K562 (cell line): ENCODE measurements around the gene CBX1. TPM values are rescaled to one million over a fixed set of nuclear protein-coding genes. Genes with fewer than 3 reads are reported as not detected.

Experiments used
- ATAC-seq: fragments of 200-7000 bp; cut with Tn5 transposase; 3 replicates; pipeline ENCODE4 v1.9.1; 2020; ENCODE audit warnings: moderate library complexity
- BruUV-seq: library from RNA; stranded (reverse); fragments of 400-500 nt; replicated peaks from 2 replicates; lab custom pipeline; 2021; lab: Mats Ljungman, UMichigan
- CTCF ChIA-PET: fragments of 300-600 bp; formaldehyde crosslinking; extraction: SDS; loops from one replicate; lab custom pipeline; 2021; ENCODE audit warnings: low intra/inter-chr PET ratio; lab: Yijun Ruan, JAX
- POLR2A ChIA-PET: fragments of 300-600, 350-650 bp; sonication (Branson Sonifier 250); formaldehyde crosslinking; extraction: SDS; loops from one replicate; lab custom pipeline; 2021; ENCODE audit warnings: antibody characterized with exemption, inconsistent platforms; lab: Yijun Ruan, JAX
- DNase-seq, 4 experiments: peaks; one replicate each; pipeline versions ENCODE4 v3.0.0 to v3.0.0-alpha.2; 2011 to 2018; ENCODE audit warnings: low spot score in 3 of 4, mixed read lengths in 3 of 4; ENCODE audit errors: extremely low read depth in 1 of 4
- FAIRE-seq: peaks from 2 replicates; lab custom pipeline; 2011; peaks lifted over from hg19 to GRCh38; lab: Jason Lieb, UNC
- H2AFZ ChIP-seq: 2 replicates; pipeline ENCODE4 v1.6.0; 2011; ENCODE audit warnings: low read depth, low read length, control low read depth, inconsistent platforms
- H3K27ac ChIP-seq: fragments of 200-600 bp; 3 replicates; pipeline ENCODE4 v1.8.0; 2011; ENCODE audit warnings: low read depth, mild to moderate bottlenecking, control low read depth, inconsistent platforms, low read length, moderate library complexity, mixed read lengths; ENCODE audit errors: extremely low read depth
- H3K27me3 ChIP-seq, 2 experiments: fragments of 300-600 bp in 1 of 2; 2 replicates in 1 of 2; 3 replicates in 1 of 2; pipeline versions ENCODE4 v1.6.0 to v1.8.0; 2011; ENCODE audit warnings: inconsistent platforms in 2 of 2, low read length in 2 of 2, mild to moderate bottlenecking in 1 of 2, mixed read lengths in 1 of 2, moderate library complexity in 1 of 2; ENCODE audit not compliant: control insufficient read depth in 2 of 2, insufficient read depth in 2 of 2
- H3K36me3 ChIP-seq: fragments of 300-600 bp; 3 replicates; pipeline ENCODE4 v1.8.0; 2011; ENCODE audit warnings: mild to moderate bottlenecking, low read length, inconsistent platforms; ENCODE audit not compliant: control insufficient read depth, insufficient read depth
- H3K4me1 ChIP-seq, 2 experiments: fragments of 200-600 bp in 1 of 2; replicated peaks in 1 of 2; 2 replicates in 1 of 2; 3 replicates in 1 of 2; pipeline versions ENCODE4 v1.5.1 to v1.8.0; 2011; ENCODE audit warnings: inconsistent platforms in 2 of 2, low read length in 2 of 2, mild to moderate bottlenecking in 1 of 2, mixed read lengths in 1 of 2, moderate library complexity in 1 of 2; ENCODE audit not compliant: control insufficient read depth in 2 of 2, insufficient read depth in 2 of 2
- H3K4me2 ChIP-seq: 2 replicates; pipeline ENCODE4 v1.6.1; 2011; ENCODE audit warnings: low read length, control low read depth, inconsistent platforms, mixed read lengths; ENCODE audit not compliant: insufficient read depth
- H3K4me3 ChIP-seq: fragments of 200-600 bp; sonication (generic), shearing (Covaris generic); 2 replicates; pipeline ENCODE4 v1.5.1; 2016; ENCODE audit warnings: control low read depth, inconsistent platforms
- H3K79me2 ChIP-seq: fragments of 200-600 bp; 3 replicates; pipeline ENCODE4 v1.8.0; 2011; ENCODE audit warnings: low read length, inconsistent platforms; ENCODE audit not compliant: control insufficient read depth, insufficient read depth
- H3K9ac ChIP-seq, 2 experiments: 2 replicates each; pipeline versions ENCODE4 v1.6.0 to v1.6.1; 2011; ENCODE audit warnings: low read depth in 2 of 2, low read length in 2 of 2, control low read depth in 1 of 2, inconsistent platforms in 1 of 2, mild to moderate bottlenecking in 1 of 2, mixed read lengths in 1 of 2; ENCODE audit not compliant: insufficient read depth in 1 of 2
- H3K9me1 ChIP-seq: one replicate; pipeline ENCODE4 v1.6.0; 2011; ENCODE audit warnings: inconsistent platforms, mild to moderate bottlenecking, low read length, moderate library complexity; ENCODE audit not compliant: control insufficient read depth, insufficient read depth
- H3K9me3 ChIP-seq: replicated peaks from 2 replicates; pipeline ENCODE4 v1.5.1; 2011; ENCODE audit warnings: low read depth, low read length, inconsistent platforms; ENCODE audit not compliant: control insufficient read depth, insufficient read depth
- H4K20me1 ChIP-seq: replicated peaks from 2 replicates; pipeline ENCODE4 v1.6.1; 2011; ENCODE audit warnings: low read length, inconsistent platforms, mixed read lengths; ENCODE audit not compliant: control insufficient read depth, insufficient read depth
- RAD51 ChIP-seq: fragments of 450-650 bp; IDR thresholded peaks from 2 replicates; pipeline ENCODE4 v1.7.1; 2016; ENCODE audit warnings: low read depth, mild to moderate bottlenecking, borderline replicate concordance
- TOE1 ChIP-seq, 2 experiments: fragments of 450-650 bp in 1 of 2; sonication (generic) in 1 of 2; formaldehyde crosslinking in 1 of 2; IDR thresholded peaks; 2 replicates each; pipeline versions ENCODE4 v1.7.1 to v1.8.0; 2016 to 2022; ENCODE audit warnings: borderline replicate concordance in 2 of 2, mild to moderate bottlenecking in 2 of 2, antibody characterized with exemption in 1 of 2, inconsistent platforms in 1 of 2, low read depth in 1 of 2, missing genetic modification reagents in 1 of 2, moderate library complexity in 1 of 2
- WGBS: fragments of 100-300 bp; shearing (Covaris generic); methylation state at CpG from one replicate; pipeline ENCODE4 v1.1.6; 2016; ENCODE audit warnings: low coverage, mixed read lengths; ENCODE audit not compliant: insufficient coverage; ENCODE audit errors: missing lambda C conversion rate; 5-methylcytosine and 5-hydroxymethylcytosine counted together
- in situ Hi-C: fragments of 300-500 bp; cut with MboI; formaldehyde crosslinking; loops from 4 replicates; pipeline ENCODE4 v1.15.0; 2018; ENCODE audit warnings: inconsistent platforms, mixed read lengths
- intact Hi-C: fragments of 100-400 bp; cut with micrococcal nuclease; formaldehyde crosslinking; loops from 2 replicates; pipeline ENCODE4 v1.14.2; 2022
- polyA plus RNA-seq, 8 experiments: library from polyadenylated mRNA; depleted of rRNA in 4 of 8; stranded (reverse) in 5 of 8; unstranded in 3 of 8; fragments of >200 nt; fragmentation: Nextera tagmentation in 2 of 8; fragmentation: Illumina TruSeq in 1 of 8; extraction: Ambion mirVana in 2 of 8; extraction: Trizol in 1 of 8; gene quantifications; 2 replicates each; pipeline versions ENCODE4 v1.2.1 to v1.2.3, GENCODE V29; 2011 to 2014; ENCODE audit warnings: inconsistent platforms in 1 of 8, missing spikeins in 1 of 8
- total RNA-seq, 7 experiments: library from RNA; depleted of rRNA in 6 of 7; stranded (reverse); fragments of >200 nt in 6 of 7; fragmentation: Illumina TruSeq in 2 of 7; extraction: Trizol in 2 of 7; gene quantifications; 2 replicates each; pipeline versions ENCODE4 v1.2.1 to v1.2.3, GENCODE V29; 2011 to 2021; ENCODE audit warnings: low replicate concordance in 1 of 7
- TF ChIP-seq, protein P1 (sequence below): sonication (generic); formaldehyde crosslinking; IDR thresholded peaks from 2 replicates; pipeline ENCODE4 v1.5.0; 2020; ENCODE audit warnings: missing genetic modification reagents
- TF ChIP-seq, protein P2 (sequence below): fragments of 450-650 bp; formaldehyde crosslinking; IDR thresholded peaks from 2 replicates; pipeline ENCODE4 v1.4.0; 2020; ENCODE audit warnings: mild to moderate bottlenecking, mixed read lengths
- TF ChIP-seq, protein P3 (sequence below): sonication (generic); formaldehyde crosslinking; IDR thresholded peaks from 2 replicates; pipeline ENCODE4 v1.8.0; 2023; ENCODE audit warnings: missing genetic modification reagents, mild to moderate bottlenecking, borderline replicate concordance
- TF ChIP-seq, protein P4 (sequence below): fragments of 150-350 bp; conservative IDR thresholded peaks from 2 replicates; pipeline ENCODE4 v1.6.1; 2014; ENCODE audit warnings: low read length

CBX1 gene
- total and polyA plus RNA-seq, 9 of the 15 experiments (the other 6 are each of a cell fraction or from before 2014, with no cell fraction given): 10.6 to 95.7 (median 52.7) TPM

DNA sequence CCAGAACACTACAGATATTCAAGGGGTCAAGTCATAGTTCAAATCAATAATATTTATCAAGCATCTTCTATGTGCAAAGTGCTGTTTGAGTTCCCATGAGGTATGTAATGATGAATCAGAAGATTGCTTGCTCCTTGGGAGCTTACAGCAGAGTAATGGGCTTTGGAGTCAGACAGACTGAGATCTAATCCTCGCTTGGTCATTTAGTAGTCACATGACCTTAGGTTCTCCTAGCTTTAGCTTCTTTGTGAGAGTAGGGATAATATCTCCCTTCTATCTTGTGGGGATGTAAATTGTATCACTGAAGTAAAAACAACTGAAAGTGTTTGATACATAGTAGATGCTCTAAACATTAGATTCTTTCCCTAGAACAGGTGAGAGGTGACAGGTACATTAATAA lies 36.4 kb upstream of the CBX1 start:
- Histone ChIP-seq H3K27ac (no peak overlapping the region), H3K4me2 (no peak overlapping the region), H3K4me3 (no peak overlapping the region), H3K36me3 (no peaks in the 10 kb centered on the region), H3K79me2 (no peaks in the 10 kb centered on the region), H3K9me1 (no peaks in the 10 kb centered on the region), H3K4me1 (no peaks in the 10 kb centered on the region; a peak in 1 of 5 replicates), H3K9ac (no peak overlapping the region), H4K20me1 (no peaks in the 10 kb centered on the region), H3K9me3 (no peaks in the 10 kb centered on the region), H3K27me3 (peaks cover 12 to 16% of the 10 kb centered on the region in 2 experiments; a peak in 4 of 5 replicates), H2AFZ (no peak overlapping the region)
- FAIRE-seq (peak; percentile 11), ATAC-seq (0 out of 3 replicates have a peak, but pooled peaks have one; percentile 25), DNase-seq (no peak)
- 5% methylated on average over 1 of the region's 1 CpG for WGBS
- no TSS peak for BruUV-seq
- in situ Hi-C loops (no loop called here), intact Hi-C loops (loop anchor here (10.0 kb wide), 1 partner anchor 293 kb away; the partner anchor contains the start of gene SCRN2)
- TF ChIP-seq, protein P1, sequence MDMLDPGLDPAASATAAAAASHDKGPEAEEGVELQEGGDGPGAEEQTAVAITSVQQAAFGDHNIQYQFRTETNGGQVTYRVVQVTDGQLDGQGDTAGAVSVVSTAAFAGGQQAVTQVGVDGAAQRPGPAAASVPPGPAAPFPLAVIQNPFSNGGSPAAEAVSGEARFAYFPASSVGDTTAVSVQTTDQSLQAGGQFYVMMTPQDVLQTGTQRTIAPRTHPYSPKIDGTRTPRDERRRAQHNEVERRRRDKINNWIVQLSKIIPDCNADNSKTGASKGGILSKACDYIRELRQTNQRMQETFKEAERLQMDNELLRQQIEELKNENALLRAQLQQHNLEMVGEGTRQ (CRISPR knock-in tag): peak; percentile 39
- TF ChIP-seq TOE1 (IDR thresholded peaks at IDR 0.05; ENCODE audit: borderline replicate concordance) (peak; percentile 73; the same call in 1 of the 2 replicates), TOE1 (CRISPR knock-in tag; IDR thresholded peaks at IDR 0.05; ENCODE audit: borderline replicate concordance, low read depth) (no peak), RAD51 (peak; percentile 74)
- TF ChIP-seq, protein P2, sequence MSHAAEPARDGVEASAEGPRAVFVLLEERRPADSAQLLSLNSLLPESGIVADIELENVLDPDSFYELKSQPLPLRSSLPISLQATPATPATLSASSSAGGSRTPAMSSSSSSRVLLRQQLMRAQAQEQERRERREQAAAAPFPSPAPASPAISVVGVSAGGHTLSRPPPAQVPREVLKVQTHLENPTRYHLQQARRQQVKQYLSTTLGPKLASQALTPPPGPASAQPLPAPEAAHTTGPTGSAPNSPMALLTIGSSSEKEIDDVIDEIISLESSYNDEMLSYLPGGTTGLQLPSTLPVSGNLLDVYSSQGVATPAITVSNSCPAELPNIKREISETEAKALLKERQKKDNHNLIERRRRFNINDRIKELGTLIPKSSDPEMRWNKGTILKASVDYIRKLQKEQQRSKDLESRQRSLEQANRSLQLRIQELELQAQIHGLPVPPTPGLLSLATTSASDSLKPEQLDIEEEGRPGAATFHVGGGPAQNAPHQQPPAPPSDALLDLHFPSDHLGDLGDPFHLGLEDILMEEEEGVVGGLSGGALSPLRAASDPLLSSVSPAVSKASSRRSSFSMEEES (CRISPR knock-in tag): peak; percentile 96
- TF ChIP-seq, protein P3, sequence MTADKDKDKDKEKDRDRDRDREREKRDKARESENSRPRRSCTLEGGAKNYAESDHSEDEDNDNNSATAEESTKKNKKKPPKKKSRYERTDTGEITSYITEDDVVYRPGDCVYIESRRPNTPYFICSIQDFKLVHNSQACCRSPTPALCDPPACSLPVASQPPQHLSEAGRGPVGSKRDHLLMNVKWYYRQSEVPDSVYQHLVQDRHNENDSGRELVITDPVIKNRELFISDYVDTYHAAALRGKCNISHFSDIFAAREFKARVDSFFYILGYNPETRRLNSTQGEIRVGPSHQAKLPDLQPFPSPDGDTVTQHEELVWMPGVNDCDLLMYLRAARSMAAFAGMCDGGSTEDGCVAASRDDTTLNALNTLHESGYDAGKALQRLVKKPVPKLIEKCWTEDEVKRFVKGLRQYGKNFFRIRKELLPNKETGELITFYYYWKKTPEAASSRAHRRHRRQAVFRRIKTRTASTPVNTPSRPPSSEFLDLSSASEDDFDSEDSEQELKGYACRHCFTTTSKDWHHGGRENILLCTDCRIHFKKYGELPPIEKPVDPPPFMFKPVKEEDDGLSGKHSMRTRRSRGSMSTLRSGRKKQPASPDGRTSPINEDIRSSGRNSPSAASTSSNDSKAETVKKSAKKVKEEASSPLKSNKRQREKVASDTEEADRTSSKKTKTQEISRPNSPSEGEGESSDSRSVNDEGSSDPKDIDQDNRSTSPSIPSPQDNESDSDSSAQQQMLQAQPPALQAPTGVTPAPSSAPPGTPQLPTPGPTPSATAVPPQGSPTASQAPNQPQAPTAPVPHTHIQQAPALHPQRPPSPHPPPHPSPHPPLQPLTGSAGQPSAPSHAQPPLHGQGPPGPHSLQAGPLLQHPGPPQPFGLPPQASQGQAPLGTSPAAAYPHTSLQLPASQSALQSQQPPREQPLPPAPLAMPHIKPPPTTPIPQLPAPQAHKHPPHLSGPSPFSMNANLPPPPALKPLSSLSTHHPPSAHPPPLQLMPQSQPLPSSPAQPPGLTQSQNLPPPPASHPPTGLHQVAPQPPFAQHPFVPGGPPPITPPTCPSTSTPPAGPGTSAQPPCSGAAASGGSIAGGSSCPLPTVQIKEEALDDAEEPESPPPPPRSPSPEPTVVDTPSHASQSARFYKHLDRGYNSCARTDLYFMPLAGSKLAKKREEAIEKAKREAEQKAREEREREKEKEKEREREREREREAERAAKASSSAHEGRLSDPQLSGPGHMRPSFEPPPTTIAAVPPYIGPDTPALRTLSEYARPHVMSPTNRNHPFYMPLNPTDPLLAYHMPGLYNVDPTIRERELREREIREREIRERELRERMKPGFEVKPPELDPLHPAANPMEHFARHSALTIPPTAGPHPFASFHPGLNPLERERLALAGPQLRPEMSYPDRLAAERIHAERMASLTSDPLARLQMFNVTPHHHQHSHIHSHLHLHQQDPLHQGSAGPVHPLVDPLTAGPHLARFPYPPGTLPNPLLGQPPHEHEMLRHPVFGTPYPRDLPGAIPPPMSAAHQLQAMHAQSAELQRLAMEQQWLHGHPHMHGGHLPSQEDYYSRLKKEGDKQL (CRISPR knock-in tag): no peak
- TF ChIP-seq, protein P4, sequence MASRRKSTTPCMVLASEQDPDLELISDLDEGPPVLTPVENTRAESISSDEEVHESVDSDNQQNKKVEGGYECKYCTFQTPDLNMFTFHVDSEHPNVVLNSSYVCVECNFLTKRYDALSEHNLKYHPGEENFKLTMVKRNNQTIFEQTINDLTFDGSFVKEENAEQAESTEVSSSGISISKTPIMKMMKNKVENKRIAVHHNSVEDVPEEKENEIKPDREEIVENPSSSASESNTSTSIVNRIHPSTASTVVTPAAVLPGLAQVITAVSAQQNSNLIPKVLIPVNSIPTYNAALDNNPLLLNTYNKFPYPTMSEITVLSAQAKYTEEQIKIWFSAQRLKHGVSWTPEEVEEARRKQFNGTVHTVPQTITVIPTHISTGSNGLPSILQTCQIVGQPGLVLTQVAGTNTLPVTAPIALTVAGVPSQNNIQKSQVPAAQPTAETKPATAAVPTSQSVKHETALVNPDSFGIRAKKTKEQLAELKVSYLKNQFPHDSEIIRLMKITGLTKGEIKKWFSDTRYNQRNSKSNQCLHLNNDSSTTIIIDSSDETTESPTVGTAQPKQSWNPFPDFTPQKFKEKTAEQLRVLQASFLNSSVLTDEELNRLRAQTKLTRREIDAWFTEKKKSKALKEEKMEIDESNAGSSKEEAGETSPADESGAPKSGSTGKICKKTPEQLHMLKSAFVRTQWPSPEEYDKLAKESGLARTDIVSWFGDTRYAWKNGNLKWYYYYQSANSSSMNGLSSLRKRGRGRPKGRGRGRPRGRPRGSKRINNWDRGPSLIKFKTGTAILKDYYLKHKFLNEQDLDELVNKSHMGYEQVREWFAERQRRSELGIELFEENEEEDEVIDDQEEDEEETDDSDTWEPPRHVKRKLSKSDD: no peak
- ChIA-PET POLR2A (interaction anchor here (0.8 to 1.1 kb wide), 3 partner anchors 8 to 68 kb away, joined by 3 to 4 read pairs (median 3); no protein-coding TSS in a partner anchor), CTCF (interaction anchor here (0.6 kb wide), 2 partner anchors 16 to 451 kb away, joined by 3 to 4 read pairs; no protein-coding TSS in a partner anchor)
